Kidney (tissue), 14 donors: ENCODE measurements around the gene CENPA. TPM values are rescaled to one million over a fixed set of nuclear protein-coding genes. Genes with fewer than 3 reads are reported as not detected.
A peak's percentile ranks its signal among the peaks of the same experiment; 100 is the strongest.

ENCODE experiments used
- DNase-seq, 5 donors: peaks; one replicate each; pipeline ENCODE4 v3.0.0-alpha.2; 2013 to 2020
- FAIRE-seq: peaks from 2 replicates; lab custom pipeline; 2012; peaks lifted over from hg19 to GRCh38; lab: Jason Lieb, UNC
- H3K27ac ChIP-seq, 2 donors: one replicate each; pipeline ENCODE4 v1.7.0; 2013; ENCODE audit warnings: low read depth in 2 of 2, low read length in 2 of 2, inconsistent platforms in 1 of 2
- H3K27me3 ChIP-seq: one replicate; pipeline ENCODE4 v1.7.1; 2013; ENCODE audit warnings: low read length, inconsistent platforms; ENCODE audit not compliant: control insufficient read depth, insufficient read depth
- H3K36me3 ChIP-seq, 3 donors: one replicate each; pipeline versions ENCODE4 v1.7.0 to v1.7.1; 2013; ENCODE audit warnings: low read length in 3 of 3, control low read depth in 1 of 3, inconsistent platforms in 1 of 3; ENCODE audit not compliant: insufficient read depth in 3 of 3, control insufficient read depth in 2 of 3
- H3K4me1 ChIP-seq, 3 donors: one replicate each; pipeline versions ENCODE4 v1.7.0 to v1.7.1; 2013; ENCODE audit warnings: low read length in 3 of 3, inconsistent platforms in 1 of 3, low read depth in 1 of 3; ENCODE audit not compliant: control insufficient read depth in 2 of 3, insufficient read depth in 2 of 3
- H3K4me3 ChIP-seq, 3 donors: one replicate each; pipeline versions ENCODE4 v1.7.0 to v1.8.1; 2013; ENCODE audit warnings: low read length in 3 of 3, control low read depth in 1 of 3, inconsistent platforms in 1 of 3
- H3K9ac ChIP-seq, 3 donors: one replicate each; pipeline versions ENCODE4 v1.7.0 to v1.7.1; 2013; ENCODE audit warnings: low read length in 3 of 3, control low read depth in 1 of 3, inconsistent platforms in 1 of 3
- H3K9me3 ChIP-seq, 3 donors: one replicate each; pipeline versions ENCODE4 v1.7.0 to v1.7.1; 2013; ENCODE audit warnings: low read length in 3 of 3, control low read depth in 1 of 3, inconsistent platforms in 1 of 3; ENCODE audit not compliant: control insufficient read depth in 2 of 3, insufficient read depth in 1 of 3
- CTCF ChIP-seq: IDR thresholded peaks from 3 replicates; pipeline ENCODE4 v1.5.1; 2012; ENCODE audit warnings: mild to moderate bottlenecking, moderate library complexity, borderline replicate concordance; ENCODE audit not compliant: insufficient read depth; ENCODE audit errors: extremely low read depth
- intact Hi-C: fragments of 100-400 bp; cut with DNase I; formaldehyde crosslinking; loops from one replicate; pipeline ENCODE4 v1.11.1; 2022
- polyA plus RNA-seq: library from polyadenylated mRNA; stranded (reverse); fragments of 350-450 nt; fragmentation: Illumina TruSeq; extraction: RNeasy Lipid Tissue Mini Kit (QIAGEN cat#74804); gene quantifications from one replicate; pipeline ENCODE4 v1.2.3, GENCODE V29; 2014; ENCODE audit warnings: low read depth, low replicate concordance; ENCODE audit not compliant: insufficient read depth
- total RNA-seq: library from RNA; stranded (reverse); fragmentation: NEBNext Ultra II Directional; extraction: Animal tissue kit (Norgen Biotek cat#: 25700); gene quantifications from one replicate; pipeline ENCODE4 v1.2.1, GENCODE V29; 2021
- donor health status: control.
- donor health status: control.
- donor health status: control.
- donor health status: control.
- donor health status: control.
- donor health status: DM: yes; HTN: yes; CAD: no.
- donor health status: Normal renal cell carcinoma (clear cell type).

The CENPA gene
- total and polyA plus RNA-seq, 2 donors from 2014 or later = 0.63 TPM; not detected in 1

- FAIRE-seq = no peak
- intact Hi-C loops = loop anchor here (5.0 kb wide), 1 partner anchor 135 kb away; no protein-coding TSS in a partner anchor
- no peaks in the 10 kb centered on the region for H3K27me3 ChIP-seq
- H3K4me3 ChIP-seq = no peak overlapping the region
- H3K27ac ChIP-seq = no peak overlapping the region
- no peaks in the 10 kb centered on the region for H3K36me3 ChIP-seq
- H3K9ac ChIP-seq = no peak overlapping the region
- no peaks in the 10 kb centered on the region for H3K9me3 ChIP-seq
- TF ChIP-seq CTCF = no peak
- peak in 1 of 5 donors; percentile 56 for DNase-seq
- H3K4me1 ChIP-seq = no peaks in the 10 kb centered on the region
These were observed 43.6 kb upstream of the CENPA start for GRCh38 chr2:26742048-26742770.

DNA sequence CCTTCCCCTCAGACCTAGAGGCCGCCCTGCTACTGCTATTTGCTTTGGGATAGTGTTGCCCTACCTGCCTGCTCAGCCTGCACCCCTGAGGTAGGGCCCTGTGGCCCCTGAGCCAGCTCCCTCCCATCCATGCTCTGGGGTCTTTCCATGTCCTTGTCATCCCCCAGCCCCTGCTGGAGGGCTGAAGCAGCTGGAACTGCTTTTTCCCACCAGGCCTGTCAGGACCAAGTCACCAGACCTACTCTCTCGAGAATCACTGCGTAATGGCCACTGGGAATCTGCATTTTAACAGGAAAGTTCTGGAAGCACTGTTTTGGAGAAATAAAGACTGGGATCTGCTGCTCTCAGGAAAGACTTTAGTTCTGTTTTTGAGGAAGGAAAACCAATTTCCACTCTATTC lies 42.0 kb upstream of the CENPA start:
- intact Hi-C loops = loop anchor here (5.0 kb wide), 1 partner anchor 137 kb away; no protein-coding TSS in a partner anchor
- TF ChIP-seq CTCF = no peak
- Histone ChIP-seq H3K9ac (no peak overlapping the region), H3K4me3 (no peak overlapping the region), H3K4me1 (no peaks in the 10 kb centered on the region), H3K27ac (no peak overlapping the region), H3K27me3 (no peaks in the 10 kb centered on the region), H3K9me3 (no peaks in the 10 kb centered on the region), H3K36me3 (no peaks in the 10 kb centered on the region)
- FAIRE-seq (no peak), DNase-seq (peak in 1 of 5 donors; percentile 26)

GRCh38 chr2:26744953-26745352 lies 40.9 kb upstream of the CENPA start:
- intact Hi-C loops = loop anchor here (5.0 kb wide), 1 partner anchor 138 kb away; no protein-coding TSS in a partner anchor

More at GRCh38 chr2:26744953-26745352, 40.9 kb upstream of the CENPA start:
- FAIRE-seq = no peak
- no peaks in the 10 kb centered on the region for H3K9me3 ChIP-seq
- DNase-seq = peak in 1 of 5 donors; percentile 51
- no peak overlapping the region for H3K9ac ChIP-seq
- no peak overlapping the region for H3K4me3 ChIP-seq
- no peaks in the 10 kb centered on the region for H3K4me1 ChIP-seq
- no peaks in the 10 kb centered on the region for H3K27me3 ChIP-seq
- H3K36me3 ChIP-seq = no peaks in the 10 kb centered on the region
- no peak overlapping the region for H3K27ac ChIP-seq
- no peak for TF ChIP-seq CTCF
